WTC11 (cell line): ENCODE data around the gene KANK4. TPM values are rescaled to one million over a fixed set of nuclear protein-coding genes. Genes with fewer than 3 reads are reported as not detected.

Experiments
- ATAC-seq: fragments of 200-7000 bp; cut with Tn5 transposase; 2 replicates; pipeline ENCODE4 v1.10.0; 2021; ENCODE audit warnings: mild to moderate bottlenecking, moderate library complexity
- CTCF ChIA-PET: fragments of 300-600 bp; sonication (Branson Sonifier 250); formaldehyde crosslinking; loops from one replicate; lab custom pipeline; 2021; ENCODE audit warnings: antibody characterized with exemption; lab: Charles Lee
- POLR2A ChIA-PET: fragments of 350-600 bp; sonication (Branson Sonifier 250); formaldehyde crosslinking; loops from one replicate; lab custom pipeline; 2021; ENCODE audit warnings: antibody characterized with exemption; lab: Charles Lee
- DNase-seq: peaks from one replicate; pipeline ENCODE4 v3.0.0; 2021; ENCODE audit warnings: low spot score
- H3K27ac Mint-ChIP-seq: 2 replicates; pipeline ENCODE4 v1.8.0; 2021; ENCODE audit warnings: mixed read lengths
- H3K27me3 Mint-ChIP-seq: 2 replicates; pipeline ENCODE4 v1.8.0; 2021; ENCODE audit warnings: low read depth, mild to moderate bottlenecking, moderate library complexity, mixed read lengths
- H3K36me3 Mint-ChIP-seq: 2 replicates; pipeline ENCODE4 v1.8.0; 2021; ENCODE audit warnings: mixed read lengths
- H3K4me1 Mint-ChIP-seq: 2 replicates; pipeline ENCODE4 v1.8.0; 2022; ENCODE audit warnings: mixed read lengths
- H3K4me3 Mint-ChIP-seq: 2 replicates; pipeline ENCODE4 v1.8.0; 2021; ENCODE audit warnings: mild to moderate bottlenecking, moderate library complexity, mixed read lengths
- H3K9me3 Mint-ChIP-seq: 2 replicates; pipeline ENCODE4 v1.8.0; 2021; ENCODE audit warnings: mixed read lengths
- AR ChIP-seq: fragments of 250-450 bp; sonication (Bioruptor Pico); IDR thresholded peaks from 2 replicates; pipeline ENCODE4 v1.9.0; 2021; ENCODE audit warnings: mild to moderate bottlenecking
- ATF1 ChIP-seq: sonication (generic); formaldehyde crosslinking; IDR thresholded peaks from 2 replicates; pipeline ENCODE4 v1.8.1; 2023; ENCODE audit warnings: mild to moderate bottlenecking, moderate library complexity, missing genetic modification reagents
- ATF3 ChIP-seq: sonication (generic); formaldehyde crosslinking; conservative IDR thresholded peaks from 2 replicates; pipeline ENCODE4 v1.8.1; 2022; ENCODE audit warnings: mild to moderate bottlenecking, missing genetic modification reagents
- ESRRA ChIP-seq: sonication (generic); formaldehyde crosslinking; IDR thresholded peaks from 2 replicates; pipeline ENCODE4 v1.8.1; 2022; ENCODE audit warnings: mild to moderate bottlenecking, missing genetic modification reagents, borderline replicate concordance
- FOXJ3 ChIP-seq: sonication (generic); formaldehyde crosslinking; IDR thresholded peaks from 2 replicates; pipeline ENCODE4 v1.9.0; 2021; ENCODE audit warnings: missing genetic modification reagents, mild to moderate bottlenecking, borderline replicate concordance
- GABPB1 ChIP-seq: sonication (generic); formaldehyde crosslinking; IDR thresholded peaks from 2 replicates; pipeline ENCODE4 v1.8.1; 2023; ENCODE audit warnings: mild to moderate bottlenecking, missing genetic modification reagents
- GTF2I ChIP-seq: fragments of 250-450 bp; sonication (Bioruptor Pico); conservative IDR thresholded peaks from 2 replicates; pipeline ENCODE4 v1.4.0; 2021; ENCODE audit warnings: mild to moderate bottlenecking
- HMGXB4 ChIP-seq: sonication (generic); formaldehyde crosslinking; IDR thresholded peaks from 2 replicates; pipeline ENCODE4 v1.8.1; 2023; ENCODE audit warnings: mild to moderate bottlenecking, moderate library complexity, missing genetic modification reagents
- JAZF1 ChIP-seq: fragments of 250-450 bp; sonication (Bioruptor Pico); IDR thresholded peaks from 2 replicates; pipeline ENCODE4 v1.9.0; 2021; ENCODE audit warnings: moderate library complexity, mild to moderate bottlenecking, inconsistent platforms
- JUN ChIP-seq: sonication (generic); formaldehyde crosslinking; IDR thresholded peaks from 2 replicates; pipeline ENCODE4 v1.8.0; 2023; ENCODE audit warnings: mild to moderate bottlenecking, missing genetic modification reagents
- NFE2L1 ChIP-seq: sonication (generic); formaldehyde crosslinking; IDR thresholded peaks from 2 replicates; pipeline ENCODE4 v1.8.1; 2023; ENCODE audit warnings: missing genetic modification reagents
- NR1H2 ChIP-seq: sonication (generic); formaldehyde crosslinking; IDR thresholded peaks from 2 replicates; pipeline ENCODE4 v1.9.0; 2021; ENCODE audit warnings: mild to moderate bottlenecking, moderate library complexity, missing genetic modification reagents
- OVOL2 ChIP-seq: fragments of 250-450 bp; sonication (Bioruptor Pico); IDR thresholded peaks from 2 replicates; pipeline ENCODE4 v1.9.0; 2021; ENCODE audit warnings: mild to moderate bottlenecking, borderline replicate concordance
- PRRX2 ChIP-seq: fragments of 250-450 bp; sonication (Bioruptor Pico); IDR thresholded peaks from 2 replicates; pipeline ENCODE4 v1.8.0; 2021; ENCODE audit warnings: mild to moderate bottlenecking
- RELA ChIP-seq: sonication (generic); formaldehyde crosslinking; IDR thresholded peaks from 2 replicates; pipeline ENCODE4 v1.8.1; 2022; ENCODE audit warnings: missing genetic modification reagents, mild to moderate bottlenecking, borderline replicate concordance
- SP1 ChIP-seq: sonication (generic); formaldehyde crosslinking; conservative IDR thresholded peaks from 2 replicates; pipeline ENCODE4 v1.8.1; 2022; ENCODE audit warnings: missing genetic modification reagents
- ZBTB43 ChIP-seq: sonication (generic); formaldehyde crosslinking; IDR thresholded peaks from 2 replicates; pipeline ENCODE4 v1.8.1; 2023; ENCODE audit warnings: mild to moderate bottlenecking, missing genetic modification reagents
- ZNF121 ChIP-seq: sonication (generic); formaldehyde crosslinking; IDR thresholded peaks from 2 replicates; pipeline ENCODE4 v1.8.0; 2023; ENCODE audit warnings: missing genetic modification reagents
- ZNF219 ChIP-seq: sonication (generic); formaldehyde crosslinking; IDR thresholded peaks from 2 replicates; pipeline ENCODE4 v1.8.0; 2023; ENCODE audit warnings: missing genetic modification reagents, mild to moderate bottlenecking, borderline replicate concordance
- ZNF232 ChIP-seq: sonication (generic); formaldehyde crosslinking; IDR thresholded peaks from 2 replicates; pipeline ENCODE4 v1.8.0; 2022; ENCODE audit warnings: mild to moderate bottlenecking, missing genetic modification reagents
- ZNF317 ChIP-seq: sonication (generic); formaldehyde crosslinking; IDR thresholded peaks from 2 replicates; pipeline ENCODE4 v1.8.1; 2023; ENCODE audit warnings: low read depth, mild to moderate bottlenecking, moderate library complexity, missing genetic modification reagents, borderline replicate concordance
- ZNF416 ChIP-seq: fragments of 250-450 bp; sonication (Bioruptor Pico); IDR thresholded peaks from 2 replicates; pipeline ENCODE4 v1.9.0; 2021; ENCODE audit warnings: mild to moderate bottlenecking, inconsistent platforms
- ZNF423 ChIP-seq: fragments of 250-450 bp; sonication (Bioruptor Pico); IDR thresholded peaks from 2 replicates; pipeline ENCODE4 v2.1.2; 2022; ENCODE audit warnings: mild to moderate bottlenecking, moderate library complexity
- ZNF532 ChIP-seq: fragments of 250-450 bp; sonication (Bioruptor Pico); IDR thresholded peaks from 2 replicates; pipeline ENCODE4 v1.9.0; 2021; ENCODE audit warnings: mild to moderate bottlenecking, borderline replicate concordance
- ZSCAN18 ChIP-seq: fragments of 250-450 bp; sonication (Bioruptor Pico); IDR thresholded peaks from 2 replicates; pipeline ENCODE4 v2.1.2; 2022; ENCODE audit warnings: mild to moderate bottlenecking, moderate library complexity
- total RNA-seq: library from RNA; stranded (reverse); gene quantifications from 3 replicates; pipeline ENCODE4 v1.2.3, GENCODE V29; 2021

The KANK4 gene
- total RNA-seq, 1 experiment from 2014 or later = 0.35 TPM

GRCh38 chr1:62333441-62333840, 14.2 kb upstream of the KANK4 start:
- ChIA-PET POLR2A (interaction anchor here (0.7 kb wide), 1 partner anchor 161 kb away, joined by 3 read pairs; no protein-coding TSS in a partner anchor), CTCF (no interaction called here)
- Mint-ChIP-seq H3K4me1 (peaks cover 19% of the 10 kb centered on the region), H3K27ac (no peak overlapping the region), H3K4me3 (no peak overlapping the region), H3K27me3 (no peaks in the 10 kb centered on the region; the same call in 1 of the 2 replicates), H3K36me3 (no peaks in the 10 kb centered on the region), H3K9me3 (peaks cover 4% of the 10 kb centered on the region; the same call in 1 of the 2 replicates)
- TF ChIP-seq JAZF1 (CRISPR knock-in tag) (no peak), HMGXB4 (CRISPR knock-in tag) (no peak), OVOL2 (CRISPR knock-in tag) (no peak), FOXJ3 (CRISPR knock-in tag) (no peak), ATF1 (no peak), ZNF416 (no peak), ZNF532 (no peak), ZSCAN18 (no peak), ZNF423 (no peak), JUN (CRISPR knock-in tag) (no peak), RELA (CRISPR knock-in tag) (no peak), ZNF317 (CRISPR knock-in tag) (no peak), GABPB1 (CRISPR knock-in tag) (no peak), ZNF232 (CRISPR knock-in tag) (no peak), NFE2L1 (CRISPR knock-in tag) (no peak), ZNF121 (no peak), PRRX2 (CRISPR knock-in tag) (no peak)
- ATAC-seq (no peak), DNase-seq (no peak)

- H3K4me1 Mint-ChIP-seq = peaks cover 12% of the 10 kb centered on the region
- ChIA-PET CTCF (interaction anchor here (0.6 to 2.2 kb wide), 6 partner anchors 10 to 183 kb away, joined by 3 to 7 read pairs (median 4); no protein-coding TSS in a partner anchor), POLR2A (interaction anchor here (1.2 kb wide), 2 partner anchors 10 to 64 kb away, joined by 3 read pairs; no protein-coding TSS in a partner anchor)
- H3K9me3 Mint-ChIP-seq = 0 out of 2 replicates have a peak, but pooled peaks cover 4% of the 10 kb centered on the region
- H3K27ac Mint-ChIP-seq = no peak overlapping the region
- no peaks in the 10 kb centered on the region for H3K36me3 Mint-ChIP-seq
- H3K27me3 Mint-ChIP-seq = peaks cover 4% of the 10 kb centered on the region
- peak; percentile 57 for DNase-seq
- peak overlapping the region; percentile 60 for H3K4me3 Mint-ChIP-seq
- ATAC-seq = peak; percentile 96
- TF ChIP-seq ZNF219 (CRISPR knock-in tag) (no peak), SP1 (CRISPR knock-in tag) (peak; percentile 12; the same call in 1 of the 2 replicates), ZBTB43 (CRISPR knock-in tag) (no peak), NR1H2 (CRISPR knock-in tag) (no peak), ESRRA (no peak), GTF2I (CRISPR knock-in tag) (no peak), AR (no peak), ATF3 (CRISPR knock-in tag) (no peak)
Observed at GRCh38 chr1:62327360-62328055, 8.3 kb upstream of the KANK4 start.
